Endodermal cell (in vitro differentiated cells): Measurements from ENCODE around the gene SLC24A3. TPM values are rescaled to one million over a fixed set of nuclear protein-coding genes. Genes with fewer than 3 reads are reported as not detected.

Source experiments
- DNase-seq: peaks from one replicate; pipeline ENCODE4 v3.0.0-alpha.2; 2017
- H3K27ac ChIP-seq: 2 replicates; pipeline ENCODE4 v1.5.1; 2013; ENCODE audit warnings: mild to moderate bottlenecking, low read depth, low read length, moderate library complexity
- H3K27me3 ChIP-seq: 2 replicates; pipeline ENCODE4 v1.6.1; 2013; ENCODE audit warnings: mild to moderate bottlenecking, low read length, moderate library complexity; ENCODE audit not compliant: insufficient read depth, control insufficient read depth, poor library complexity, severe bottlenecking
- H3K36me3 ChIP-seq: 2 replicates; pipeline ENCODE4 v1.7.0; 2013; ENCODE audit warnings: mild to moderate bottlenecking, low read length, moderate library complexity; ENCODE audit not compliant: control insufficient read depth, insufficient read depth
- H3K4me1 ChIP-seq: one replicate; pipeline ENCODE4 v1.7.0; 2013; ENCODE audit warnings: low read length; ENCODE audit not compliant: control insufficient read depth, insufficient read depth
- H3K4me3 ChIP-seq: 2 replicates; pipeline ENCODE4 v1.5.1; 2013; ENCODE audit warnings: mild to moderate bottlenecking, low read length, moderate library complexity
- H3K9ac ChIP-seq: 2 replicates; pipeline ENCODE4 v1.6.1; 2013; ENCODE audit warnings: mild to moderate bottlenecking, low read length, moderate library complexity; ENCODE audit not compliant: poor library complexity, severe bottlenecking; ENCODE audit errors: extremely low read depth
- H3K9me3 ChIP-seq: 2 replicates; pipeline ENCODE4 v1.6.1; 2013; ENCODE audit warnings: mild to moderate bottlenecking, low read length, moderate library complexity; ENCODE audit not compliant: control insufficient read depth
- H3K27ac Mint-ChIP-seq: 2 replicates; pipeline ENCODE4 v1.8.0; 2020; ENCODE audit warnings: mixed read lengths
- H3K27me3 Mint-ChIP-seq: 2 replicates; pipeline ENCODE4 v1.8.0; 2021; ENCODE audit warnings: mild to moderate bottlenecking, mixed read lengths; ENCODE audit not compliant: insufficient read depth
- H3K36me3 Mint-ChIP-seq: 2 replicates; pipeline ENCODE4 v1.8.0; 2020; ENCODE audit warnings: low read depth, mixed read lengths
- H3K4me1 Mint-ChIP-seq: 2 replicates; pipeline ENCODE4 v1.8.0; 2020; ENCODE audit warnings: mixed read lengths
- H3K4me3 Mint-ChIP-seq: 2 replicates; pipeline ENCODE4 v1.8.0; 2020; ENCODE audit warnings: mild to moderate bottlenecking, moderate library complexity, mixed read lengths
- H3K9me3 Mint-ChIP-seq: 2 replicates; pipeline ENCODE4 v1.8.0; 2020; ENCODE audit warnings: mild to moderate bottlenecking, mixed read lengths
- WGBS, 2 experiments: methylation state at CpG; one replicate each; pipeline versions ENCODE4 v1.1.5 to v1.1.7; 2013; ENCODE audit warnings: missing lambda C conversion rate in 2 of 2, mixed read lengths in 1 of 2; ENCODE audit not compliant: insufficient coverage in 1 of 2, insufficient read length in 1 of 2; 5-methylcytosine and 5-hydroxymethylcytosine counted together
- total RNA-seq, 2 donors: library from RNA; stranded (reverse); fragmentation: NEBNext Ultra II Directional in 1 of 2; extraction: Animal tissue kit (Norgen Biotek cat#: 25700) in 1 of 2; gene quantifications; 2 replicates in 1 of 2; 3 replicates in 1 of 2; pipeline ENCODE4 v1.2.1, GENCODE V29; 2021
- TF ChIP-seq, protein P1 (sequence below): fragments of 200-600 bp; sonication (generic); conservative IDR thresholded peaks from 2 replicates; pipeline ENCODE4 v1.5.0; 2021; ENCODE audit warnings: antibody characterized with exemption, mild to moderate bottlenecking

Gene SLC24A3
- total RNA-seq, 2 donors from 2014 or later = 1.5 to 1.8 TPM

GRCh38 chr20:19740512-19740911 lies 528.1 kb downstream of the SLC24A3 start:
- TF ChIP-seq, protein P1, sequence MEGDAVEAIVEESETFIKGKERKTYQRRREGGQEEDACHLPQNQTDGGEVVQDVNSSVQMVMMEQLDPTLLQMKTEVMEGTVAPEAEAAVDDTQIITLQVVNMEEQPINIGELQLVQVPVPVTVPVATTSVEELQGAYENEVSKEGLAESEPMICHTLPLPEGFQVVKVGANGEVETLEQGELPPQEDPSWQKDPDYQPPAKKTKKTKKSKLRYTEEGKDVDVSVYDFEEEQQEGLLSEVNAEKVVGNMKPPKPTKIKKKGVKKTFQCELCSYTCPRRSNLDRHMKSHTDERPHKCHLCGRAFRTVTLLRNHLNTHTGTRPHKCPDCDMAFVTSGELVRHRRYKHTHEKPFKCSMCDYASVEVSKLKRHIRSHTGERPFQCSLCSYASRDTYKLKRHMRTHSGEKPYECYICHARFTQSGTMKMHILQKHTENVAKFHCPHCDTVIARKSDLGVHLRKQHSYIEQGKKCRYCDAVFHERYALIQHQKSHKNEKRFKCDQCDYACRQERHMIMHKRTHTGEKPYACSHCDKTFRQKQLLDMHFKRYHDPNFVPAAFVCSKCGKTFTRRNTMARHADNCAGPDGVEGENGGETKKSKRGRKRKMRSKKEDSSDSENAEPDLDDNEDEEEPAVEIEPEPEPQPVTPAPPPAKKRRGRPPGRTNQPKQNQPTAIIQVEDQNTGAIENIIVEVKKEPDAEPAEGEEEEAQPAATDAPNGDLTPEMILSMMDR = no peak
- no peak overlapping the region for H3K9ac ChIP-seq
- no peak overlapping the region for H3K27ac ChIP-seq
- H3K36me3 Mint-ChIP-seq = no peaks in the 10 kb centered on the region
- peaks cover under 1% of the 10 kb centered on the region for H3K9me3 Mint-ChIP-seq
- peaks cover 3% of the 10 kb centered on the region for H3K9me3 ChIP-seq
- H3K27me3 Mint-ChIP-seq = no peaks in the 10 kb centered on the region
- no peak overlapping the region for H3K27ac Mint-ChIP-seq
- DNase-seq = no peak
- 61% methylated on average over 3 of the region's 3 CpGs; no CpG with 5 or more reads in 1 of the 2 experiments for WGBS, 2 experiments
- H3K4me3 ChIP-seq = no peak overlapping the region
- H3K4me1 Mint-ChIP-seq = peaks cover 11% of the 10 kb centered on the region
- H3K4me1 ChIP-seq = no peaks in the 10 kb centered on the region
- no peak overlapping the region for H3K4me3 Mint-ChIP-seq
- no peaks in the 10 kb centered on the region for H3K36me3 ChIP-seq
- no peaks in the 10 kb centered on the region for H3K27me3 ChIP-seq

DNA sequence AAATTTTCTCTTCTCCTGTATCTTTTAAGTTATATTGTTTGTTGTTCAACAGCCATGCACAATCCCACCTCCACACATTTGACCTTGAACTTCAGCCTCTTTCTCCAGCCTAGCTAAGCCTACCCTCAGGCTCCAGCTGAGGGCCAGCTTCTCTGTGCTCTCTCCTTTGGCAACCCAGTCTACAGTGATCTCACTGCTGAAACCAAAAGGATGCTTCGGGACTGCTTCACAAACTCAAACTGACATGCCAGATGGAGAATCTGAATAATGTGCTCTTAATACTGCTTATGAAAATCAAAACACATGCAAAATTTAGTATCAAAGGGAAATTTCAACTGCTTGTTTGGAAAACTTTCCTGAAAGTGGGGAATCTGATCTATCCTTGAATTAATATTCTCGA lies 529.5 kb downstream of the SLC24A3 start:
- H3K36me3 ChIP-seq = no peaks in the 10 kb centered on the region
- no peak overlapping the region for H3K27ac ChIP-seq
- H3K4me3 Mint-ChIP-seq = no peak overlapping the region
- peaks cover 6% of the 10 kb centered on the region for H3K9me3 Mint-ChIP-seq
- H3K9me3 ChIP-seq = peaks cover 9% of the 10 kb centered on the region
- no peak overlapping the region for H3K9ac ChIP-seq
- no peaks in the 10 kb centered on the region for H3K27me3 ChIP-seq
- no peak for DNase-seq
- no peak overlapping the region for H3K27ac Mint-ChIP-seq
- no peaks in the 10 kb centered on the region for H3K36me3 Mint-ChIP-seq
- no peak overlapping the region for H3K4me3 ChIP-seq
- peaks cover 7% of the 10 kb centered on the region for H3K4me1 Mint-ChIP-seq
- no peaks in the 10 kb centered on the region for H3K27me3 Mint-ChIP-seq
- H3K4me1 ChIP-seq = no peaks in the 10 kb centered on the region
- TF ChIP-seq, protein P1 = no peak
- 88 to 95% methylated on average over 1 to 2 of the region's 2 CpGs for WGBS, 2 experiments

DNA sequence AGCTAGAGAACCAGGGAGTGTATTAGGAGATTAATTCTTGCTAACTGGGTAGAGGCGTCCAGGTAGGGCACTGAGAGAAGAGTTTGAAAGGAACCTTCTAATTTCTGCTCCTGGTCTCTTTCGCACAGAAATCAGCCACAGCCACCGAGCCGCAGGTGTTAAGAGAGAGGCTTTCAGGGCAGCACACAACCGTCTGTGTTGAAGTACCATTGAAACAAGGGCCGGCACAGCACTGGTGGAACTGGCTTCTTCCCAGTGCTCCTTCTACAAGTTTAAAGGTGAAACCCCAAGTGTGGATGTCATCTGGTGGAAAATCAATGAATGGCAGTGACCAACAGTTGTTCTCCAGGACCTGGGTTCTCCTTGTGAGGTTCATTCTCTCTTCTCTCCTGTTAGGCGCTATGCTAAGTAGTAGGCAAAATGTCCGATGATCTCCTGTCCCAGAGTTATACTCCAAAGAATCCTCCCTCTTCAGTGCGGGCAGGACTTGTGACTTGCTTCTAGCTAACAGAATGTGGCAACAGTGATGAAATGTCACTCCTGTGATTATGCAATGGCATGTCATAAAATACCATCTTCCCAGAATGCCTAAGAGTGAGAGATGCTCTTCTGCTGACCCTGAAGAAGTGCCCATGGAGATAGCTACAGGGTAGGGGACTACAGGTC lies 530.7 kb downstream of the SLC24A3 start:
- Histone ChIP-seq H3K27ac (no peak overlapping the region), H3K4me3 (no peak overlapping the region), H3K9ac (no peak overlapping the region), H3K36me3 (no peaks in the 10 kb centered on the region), H3K4me1 (no peaks in the 10 kb centered on the region), H3K9me3 (peaks cover 9% of the 10 kb centered on the region), H3K27me3 (no peaks in the 10 kb centered on the region)
- Mint-ChIP-seq H3K27me3 (no peaks in the 10 kb centered on the region), H3K36me3 (no peaks in the 10 kb centered on the region), H3K27ac (no peak overlapping the region), H3K4me3 (no peak overlapping the region), H3K9me3 (peaks cover 6% of the 10 kb centered on the region), H3K4me1 (peaks cover 7% of the 10 kb centered on the region)
- 82 to 89% methylated on average over 9 of the region's 9 CpGs for WGBS, 2 experiments
- DNase-seq = no peak
- TF ChIP-seq, protein P1 = no peak
